Endodermal cell (in vitro differentiated cells): ENCODE results near the gene LRRC28. TPM values are rescaled to one million over a fixed set of nuclear protein-coding genes. Genes with fewer than 3 reads are reported as not detected.
A peak's percentile ranks its signal among the peaks of the same experiment; 100 is the strongest.

Experiments used
- DNase-seq: peaks from one replicate; pipeline ENCODE4 v3.0.0-alpha.2; 2017
- H3K27ac ChIP-seq: 2 replicates; pipeline ENCODE4 v1.5.1; 2013; ENCODE audit warnings: mild to moderate bottlenecking, low read depth, low read length, moderate library complexity
- H3K27me3 ChIP-seq: 2 replicates; pipeline ENCODE4 v1.6.1; 2013; ENCODE audit warnings: mild to moderate bottlenecking, low read length, moderate library complexity; ENCODE audit not compliant: insufficient read depth, control insufficient read depth, poor library complexity, severe bottlenecking
- H3K36me3 ChIP-seq: 2 replicates; pipeline ENCODE4 v1.7.0; 2013; ENCODE audit warnings: mild to moderate bottlenecking, low read length, moderate library complexity; ENCODE audit not compliant: control insufficient read depth, insufficient read depth
- H3K4me1 ChIP-seq: one replicate; pipeline ENCODE4 v1.7.0; 2013; ENCODE audit warnings: low read length; ENCODE audit not compliant: control insufficient read depth, insufficient read depth
- H3K4me3 ChIP-seq: 2 replicates; pipeline ENCODE4 v1.5.1; 2013; ENCODE audit warnings: mild to moderate bottlenecking, low read length, moderate library complexity
- H3K9ac ChIP-seq: 2 replicates; pipeline ENCODE4 v1.6.1; 2013; ENCODE audit warnings: mild to moderate bottlenecking, low read length, moderate library complexity; ENCODE audit not compliant: poor library complexity, severe bottlenecking; ENCODE audit errors: extremely low read depth
- H3K9me3 ChIP-seq: 2 replicates; pipeline ENCODE4 v1.6.1; 2013; ENCODE audit warnings: mild to moderate bottlenecking, low read length, moderate library complexity; ENCODE audit not compliant: control insufficient read depth
- H3K27ac Mint-ChIP-seq: 2 replicates; pipeline ENCODE4 v1.8.0; 2020; ENCODE audit warnings: mixed read lengths
- H3K27me3 Mint-ChIP-seq: 2 replicates; pipeline ENCODE4 v1.8.0; 2021; ENCODE audit warnings: mild to moderate bottlenecking, mixed read lengths; ENCODE audit not compliant: insufficient read depth
- H3K36me3 Mint-ChIP-seq: 2 replicates; pipeline ENCODE4 v1.8.0; 2020; ENCODE audit warnings: low read depth, mixed read lengths
- H3K4me1 Mint-ChIP-seq: 2 replicates; pipeline ENCODE4 v1.8.0; 2020; ENCODE audit warnings: mixed read lengths
- H3K4me3 Mint-ChIP-seq: 2 replicates; pipeline ENCODE4 v1.8.0; 2020; ENCODE audit warnings: mild to moderate bottlenecking, moderate library complexity, mixed read lengths
- H3K9me3 Mint-ChIP-seq: 2 replicates; pipeline ENCODE4 v1.8.0; 2020; ENCODE audit warnings: mild to moderate bottlenecking, mixed read lengths
- CTCF ChIP-seq: fragments of 200-600 bp; sonication (generic); conservative IDR thresholded peaks from 2 replicates; pipeline ENCODE4 v1.5.0; 2021; ENCODE audit warnings: antibody characterized with exemption, mild to moderate bottlenecking
- WGBS, 2 experiments: methylation state at CpG; one replicate each; pipeline versions ENCODE4 v1.1.5 to v1.1.7; 2013; ENCODE audit warnings: missing lambda C conversion rate in 2 of 2, mixed read lengths in 1 of 2; ENCODE audit not compliant: insufficient coverage in 1 of 2, insufficient read length in 1 of 2; 5-methylcytosine and 5-hydroxymethylcytosine counted together
- total RNA-seq, 2 donors: library from RNA; stranded (reverse); fragmentation: NEBNext Ultra II Directional in 1 of 2; extraction: Animal tissue kit (Norgen Biotek cat#: 25700) in 1 of 2; gene quantifications; 2 replicates in 1 of 2; 3 replicates in 1 of 2; pipeline ENCODE4 v1.2.1, GENCODE V29; 2021

The LRRC28 gene
- total RNA-seq, 2 donors from 2014 or later: 26.1 to 35.5 TPM

DNA sequence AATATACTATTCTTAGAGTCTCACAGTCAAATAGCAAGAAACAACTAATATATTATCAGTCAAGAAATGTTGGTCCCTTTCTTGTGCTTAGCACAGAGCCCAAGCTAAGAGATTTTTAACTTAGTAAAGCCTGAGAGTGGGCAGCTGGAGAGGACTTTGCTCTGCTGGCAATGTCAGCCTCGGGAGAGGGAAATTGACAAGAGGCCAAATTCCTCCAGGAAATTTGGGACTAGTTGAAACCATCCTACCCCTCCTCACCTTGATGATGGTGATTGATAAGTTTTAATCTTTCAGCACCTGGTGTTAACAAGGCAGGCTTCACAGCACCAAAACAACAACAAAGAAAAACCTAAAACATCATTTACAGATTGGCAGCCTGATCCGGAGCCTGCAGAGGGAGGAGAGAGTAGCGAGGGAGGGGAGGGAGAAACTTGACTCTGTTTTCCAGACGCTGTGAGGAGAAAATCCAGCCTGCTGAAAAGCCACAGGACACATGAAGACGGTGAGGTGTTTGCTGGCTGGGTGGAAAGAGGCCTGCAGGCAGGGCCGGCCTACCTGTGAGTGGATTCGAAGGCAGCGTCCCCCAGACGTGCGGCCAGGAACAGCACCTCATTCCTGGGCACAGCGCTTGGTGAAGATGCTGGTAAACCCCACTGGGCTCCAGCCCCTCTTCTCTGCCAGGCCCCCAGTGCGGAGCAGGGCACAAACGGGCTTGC lies 150.9 kb downstream of the LRRC28 start:
- no peak overlapping the region for H3K4me3 ChIP-seq
- no peaks in the 10 kb centered on the region for H3K27me3 ChIP-seq
- H3K27ac ChIP-seq: peak overlapping the region; percentile 1
- WGBS, 2 experiments: 71 to 74% methylated on average over 5 to 13 of the region's 13 CpGs
- peaks cover 6% of the 10 kb centered on the region for H3K4me1 ChIP-seq
- H3K4me3 Mint-ChIP-seq: no peak overlapping the region
- H3K9me3 Mint-ChIP-seq: no peaks in the 10 kb centered on the region
- no peaks in the 10 kb centered on the region for H3K36me3 Mint-ChIP-seq
- peak overlapping the region; percentile 84 for H3K27ac Mint-ChIP-seq
- H3K27me3 Mint-ChIP-seq: no peaks in the 10 kb centered on the region
- DNase-seq: peak; percentile 63
- no peaks in the 10 kb centered on the region for H3K36me3 ChIP-seq
- TF ChIP-seq CTCF: no peak
- peaks cover 14% of the 10 kb centered on the region for H3K4me1 Mint-ChIP-seq
- H3K9me3 ChIP-seq: no peaks in the 10 kb centered on the region
- H3K9ac ChIP-seq: no peak overlapping the region

DNA sequence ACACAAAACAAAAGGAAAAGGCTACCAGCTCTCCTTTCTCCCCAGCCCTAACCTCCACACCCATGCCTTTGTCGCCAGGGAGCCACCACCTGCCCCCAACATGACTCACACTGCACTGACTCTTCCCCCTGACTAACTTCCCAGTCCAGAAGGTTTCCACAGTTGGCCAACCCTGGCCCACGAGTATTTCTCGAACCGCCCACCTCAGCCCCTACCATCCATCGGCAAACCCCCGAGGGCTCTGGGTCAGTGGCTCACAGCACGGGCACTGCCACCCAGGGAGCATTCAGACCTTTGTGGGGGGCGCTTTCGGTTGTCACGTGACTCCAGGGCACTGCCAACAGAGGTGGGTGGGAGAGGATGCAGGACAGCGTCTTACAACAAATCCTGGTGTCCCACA lies 152.3 kb downstream of the LRRC28 start:
- Mint-ChIP-seq H3K36me3 (no peaks in the 10 kb centered on the region), H3K9me3 (no peaks in the 10 kb centered on the region), H3K27ac (no peak overlapping the region), H3K4me3 (no peak overlapping the region), H3K4me1 (peaks cover 14% of the 10 kb centered on the region), H3K27me3 (no peaks in the 10 kb centered on the region)
- no peaks in the 10 kb centered on the region for H3K27me3 ChIP-seq
- H3K4me3 ChIP-seq: no peak overlapping the region
- H3K4me1 ChIP-seq: peaks cover 6% of the 10 kb centered on the region
- DNase-seq: no peak
- no peak for TF ChIP-seq CTCF
- WGBS, 2 experiments: 88 to 91% methylated on average over 8 to 11 of the region's 11 CpGs
- no peaks in the 10 kb centered on the region for H3K36me3 ChIP-seq
- H3K9me3 ChIP-seq: no peaks in the 10 kb centered on the region
- H3K27ac ChIP-seq: no peak overlapping the region
- H3K9ac ChIP-seq: no peak overlapping the region

DNA sequence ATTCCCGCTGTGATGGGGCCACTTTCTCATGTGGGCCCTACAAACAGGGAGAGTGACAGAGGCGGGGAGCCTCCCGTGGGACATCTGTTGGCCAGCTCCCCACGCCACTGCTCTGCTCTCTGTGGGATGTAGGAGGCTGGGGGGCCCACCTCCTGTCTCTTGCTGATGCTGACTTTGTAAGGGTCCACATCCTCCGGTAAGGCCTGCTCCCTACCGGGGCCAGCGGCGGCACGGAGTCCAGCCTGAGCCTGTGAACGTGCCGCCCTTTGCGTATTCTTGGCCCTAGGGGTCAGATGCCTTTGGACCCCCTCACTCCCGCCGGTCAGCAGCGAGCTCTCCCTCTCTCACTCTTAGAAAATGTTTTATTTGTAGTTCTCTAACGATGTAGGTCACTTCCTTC lies 153.2 kb downstream of the LRRC28 start:
- peaks cover 6% of the 10 kb centered on the region for H3K4me1 ChIP-seq
- DNase-seq: no peak
- Mint-ChIP-seq H3K9me3 (no peaks in the 10 kb centered on the region), H3K4me1 (peaks cover 14% of the 10 kb centered on the region), H3K36me3 (no peaks in the 10 kb centered on the region), H3K27me3 (no peaks in the 10 kb centered on the region), H3K27ac (no peak overlapping the region), H3K4me3 (no peak overlapping the region)
- 89 to 95% methylated on average over 12 to 16 of the region's 16 CpGs for WGBS, 2 experiments
- no peak overlapping the region for H3K4me3 ChIP-seq
- no peaks in the 10 kb centered on the region for H3K27me3 ChIP-seq
- H3K9me3 ChIP-seq: no peaks in the 10 kb centered on the region
- no peak overlapping the region for H3K27ac ChIP-seq
- no peak for TF ChIP-seq CTCF
- no peaks in the 10 kb centered on the region for H3K36me3 ChIP-seq
- H3K9ac ChIP-seq: no peak overlapping the region
